Brain microvascular endothelial cell (primary cell): ENCODE data around the gene CUL3.
"Not testable (repeated sequence)": the region's sequence is repeated elsewhere in the genome, so short reads cannot be mapped to it uniquely, and the experiment has no call there.

Experiments used
- DNase-seq: peaks from one replicate; pipeline ENCODE4 v3.0.0-alpha.2; 2020
- H3K27ac ChIP-seq: fragments of 250-450 bp; sonication (Bioruptor Pico); 2 replicates; pipeline ENCODE4 v1.5.1; 2020; ENCODE audit warnings: mild to moderate bottlenecking, moderate library complexity
- H3K27me3 ChIP-seq: fragments of 250-450 bp; sonication (Bioruptor Pico); replicated peaks from 2 replicates; pipeline ENCODE4 v1.5.1; 2020; ENCODE audit warnings: mild to moderate bottlenecking
- H3K36me3 ChIP-seq: fragments of 250-450 bp; sonication (Bioruptor Pico); replicated peaks from 2 replicates; pipeline ENCODE4 v1.5.1; 2020; ENCODE audit warnings: mild to moderate bottlenecking
- H3K4me3 ChIP-seq: 2 replicates; pipeline ENCODE4 v1.5.1; 2011; ENCODE audit warnings: low read depth, mild to moderate bottlenecking, control low read depth, low read length, moderate library complexity
- in situ Hi-C: cut with HindIII; loops from 2 replicates; pipeline ENCODE4 v1.10.0; 2017; ENCODE audit warnings: low sequenced_read_pairs, low pct_ligation_motif_present
- TF ChIP-seq, protein P1 (sequence below): IDR thresholded peaks from 2 replicates; pipeline ENCODE4 v1.5.1; 2011; ENCODE audit warnings: low read depth, mild to moderate bottlenecking, moderate library complexity, low read length, control low read depth, inconsistent platforms; ENCODE audit errors: missing control alignments

Gene CUL3

DNA sequence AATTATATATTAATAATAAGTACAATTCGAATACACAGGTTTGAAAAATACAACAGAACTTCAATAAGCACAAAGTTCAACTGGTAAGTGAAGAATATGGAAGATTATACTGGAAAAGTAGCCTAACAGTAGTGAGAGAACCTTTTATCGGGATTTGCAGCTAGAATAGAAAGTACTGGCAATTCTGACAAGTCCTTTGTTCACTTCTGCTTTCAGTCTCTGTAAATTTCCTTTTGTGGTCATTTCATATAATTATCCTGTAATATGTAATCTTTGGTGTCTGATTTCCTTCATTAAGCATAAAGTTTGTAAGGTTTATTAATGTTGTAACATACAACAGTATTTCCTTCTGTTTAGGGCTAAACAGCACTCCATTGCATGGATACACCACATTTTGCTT, 67.2 kb downstream of the CUL3 start:
- DNase-seq: no peak
- no peak overlapping the region for H3K4me3 ChIP-seq
- H3K27me3 ChIP-seq: no peaks in the 10 kb centered on the region
- in situ Hi-C loops: no loop called here
- peak overlapping the region; percentile 46 for H3K27ac ChIP-seq
- TF ChIP-seq, protein P1, sequence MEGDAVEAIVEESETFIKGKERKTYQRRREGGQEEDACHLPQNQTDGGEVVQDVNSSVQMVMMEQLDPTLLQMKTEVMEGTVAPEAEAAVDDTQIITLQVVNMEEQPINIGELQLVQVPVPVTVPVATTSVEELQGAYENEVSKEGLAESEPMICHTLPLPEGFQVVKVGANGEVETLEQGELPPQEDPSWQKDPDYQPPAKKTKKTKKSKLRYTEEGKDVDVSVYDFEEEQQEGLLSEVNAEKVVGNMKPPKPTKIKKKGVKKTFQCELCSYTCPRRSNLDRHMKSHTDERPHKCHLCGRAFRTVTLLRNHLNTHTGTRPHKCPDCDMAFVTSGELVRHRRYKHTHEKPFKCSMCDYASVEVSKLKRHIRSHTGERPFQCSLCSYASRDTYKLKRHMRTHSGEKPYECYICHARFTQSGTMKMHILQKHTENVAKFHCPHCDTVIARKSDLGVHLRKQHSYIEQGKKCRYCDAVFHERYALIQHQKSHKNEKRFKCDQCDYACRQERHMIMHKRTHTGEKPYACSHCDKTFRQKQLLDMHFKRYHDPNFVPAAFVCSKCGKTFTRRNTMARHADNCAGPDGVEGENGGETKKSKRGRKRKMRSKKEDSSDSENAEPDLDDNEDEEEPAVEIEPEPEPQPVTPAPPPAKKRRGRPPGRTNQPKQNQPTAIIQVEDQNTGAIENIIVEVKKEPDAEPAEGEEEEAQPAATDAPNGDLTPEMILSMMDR: no peak
- H3K36me3 ChIP-seq: peaks cover 2% of the 10 kb centered on the region

DNA sequence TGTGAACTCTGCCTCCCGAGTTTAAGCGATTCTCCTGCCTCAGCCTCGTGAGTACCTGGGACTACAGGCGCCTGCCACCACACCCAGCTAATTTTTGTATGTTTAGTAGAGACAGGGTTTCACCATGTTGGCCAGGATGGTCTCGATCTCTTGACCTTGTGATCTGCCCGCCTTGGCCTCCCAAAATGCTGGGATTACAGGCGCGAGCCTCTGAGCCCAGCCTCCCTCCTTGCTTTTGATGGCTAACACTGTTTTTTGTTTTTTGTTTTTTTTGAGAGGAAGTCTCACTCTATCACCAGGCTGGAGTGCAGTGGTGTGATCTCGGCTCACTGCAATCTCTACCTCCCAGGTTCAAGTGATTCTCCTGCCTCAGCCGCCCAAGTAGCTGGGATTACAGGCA, 68.8 kb downstream of the CUL3 start:
- H3K4me3 ChIP-seq, DNase-seq, H3K36me3 ChIP-seq, H3K27me3 ChIP-seq, in situ Hi-C loops, H3K27ac ChIP-seq: not testable (repeated sequence)

DNA sequence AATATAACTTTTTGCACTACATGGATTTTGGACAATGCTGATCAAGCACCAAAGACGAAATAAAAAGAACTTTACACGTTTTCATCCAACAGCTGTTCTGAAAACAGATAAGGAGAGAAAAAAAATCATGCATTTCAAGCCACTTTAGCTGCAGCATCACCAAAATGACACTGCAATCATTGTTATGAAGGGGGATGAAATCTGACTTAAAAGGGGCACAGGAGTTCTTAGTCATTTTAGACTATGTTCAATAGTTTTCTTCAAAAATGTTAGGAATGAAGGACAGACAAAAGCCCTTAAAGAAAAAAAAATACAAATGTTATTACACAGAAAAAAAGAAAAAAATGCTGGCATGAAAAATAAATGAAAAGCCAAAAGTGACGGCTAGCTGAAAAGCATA, 71.2 kb downstream of the CUL3 start:
- no peak overlapping the region for H3K27ac ChIP-seq
- H3K4me3 ChIP-seq: no peak overlapping the region
- peaks cover 3% of the 10 kb centered on the region for H3K36me3 ChIP-seq
- TF ChIP-seq, protein P1: no peak
- H3K27me3 ChIP-seq: no peaks in the 10 kb centered on the region
- DNase-seq: no peak
- in situ Hi-C loops: no loop called here

DNA sequence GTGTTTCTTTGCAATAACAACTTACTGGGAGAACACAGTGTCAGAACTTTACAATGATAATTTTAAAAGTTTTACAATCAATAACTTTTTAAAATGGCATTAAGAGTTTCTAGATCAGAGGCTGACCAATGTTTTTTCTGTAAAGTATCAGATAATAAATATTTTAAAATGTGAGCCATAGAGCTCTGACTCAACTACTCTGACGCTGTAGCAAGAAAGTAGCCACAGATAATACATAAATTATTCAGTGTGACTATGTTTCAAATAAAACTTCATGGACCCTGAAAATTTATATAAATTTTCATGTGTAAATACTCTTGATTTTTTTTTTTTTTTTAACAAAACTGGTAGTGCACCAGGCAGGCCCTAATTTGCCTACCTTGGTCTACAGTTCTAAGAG, 77.4 kb downstream of the CUL3 start:
- in situ Hi-C loops: no loop called here
- DNase-seq: no peak
- Histone ChIP-seq H3K27ac (no peak overlapping the region), H3K36me3 (peaks cover 17% of the 10 kb centered on the region), H3K27me3 (no peaks in the 10 kb centered on the region), H3K4me3 (no peak overlapping the region)
- TF ChIP-seq, protein P1: no peak

DNA sequence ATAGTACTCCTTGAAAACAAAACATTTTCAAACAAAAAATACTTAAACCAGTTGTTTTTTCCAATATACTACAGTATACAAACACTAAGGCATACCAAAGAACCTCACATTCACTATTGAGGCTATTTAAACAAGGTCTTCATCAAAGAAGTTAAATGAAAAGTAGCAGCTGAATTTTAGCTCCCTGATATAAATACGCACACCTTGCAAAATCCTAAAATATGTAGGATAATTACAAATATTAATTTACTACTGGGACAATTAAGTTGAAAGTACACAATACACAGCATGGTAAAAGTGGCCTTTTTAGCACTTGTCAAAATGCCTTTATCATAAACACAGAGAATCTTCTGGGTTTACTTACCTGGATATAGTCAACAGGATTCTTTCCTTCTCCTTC, 78.7 kb downstream of the CUL3 start:
- Histone ChIP-seq H3K27me3 (no peaks in the 10 kb centered on the region), H3K4me3 (no peak overlapping the region), H3K36me3 (peaks cover 19% of the 10 kb centered on the region), H3K27ac (no peak overlapping the region)
- TF ChIP-seq, protein P1: no peak
- no peak for DNase-seq
- in situ Hi-C loops: no loop called here

DNA sequence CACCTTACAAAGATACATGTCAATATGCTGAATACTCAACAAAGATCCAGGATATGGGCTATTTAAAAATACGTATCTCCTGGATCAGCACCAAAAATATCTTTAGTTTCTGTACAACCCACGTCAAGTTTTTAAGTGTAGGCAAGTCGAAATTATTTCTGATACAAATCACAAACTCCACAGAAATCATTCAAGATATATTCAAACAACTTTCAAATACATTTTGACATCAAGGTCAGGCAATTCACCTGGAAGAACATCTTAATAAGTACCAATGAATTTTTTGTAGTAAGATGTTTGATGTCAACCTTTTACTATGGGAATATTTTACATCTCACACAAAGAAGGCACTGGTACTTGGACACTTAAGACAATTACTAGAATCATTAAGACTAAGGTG, 86.2 kb downstream of the CUL3 start:
- no peak overlapping the region for H3K27ac ChIP-seq
- no peak for DNase-seq
- no peaks in the 10 kb centered on the region for H3K27me3 ChIP-seq
- TF ChIP-seq, protein P1: no peak
- in situ Hi-C loops: no loop called here
- H3K4me3 ChIP-seq: no peak overlapping the region
- peaks cover 24% of the 10 kb centered on the region for H3K36me3 ChIP-seq
